ENCODE measurements around the gene SNED1. TPM values are rescaled to one million over a fixed set of nuclear protein-coding genes. Genes with fewer than 3 reads are reported as not detected.
"Not testable (repeated sequence)": the region's sequence is repeated elsewhere in the genome, so short reads cannot be mapped to it uniquely, and the experiment has no call there.

The SNED1 gene
- total RNA-seq, 2 experiments from 2014 or later: 1.4 to 1.8 TPM

- CTCF ChIA-PET: interaction anchor here (0.7 kb wide), 1 partner anchor 12 kb away, joined by 3 read pairs; no protein-coding TSS in a partner anchor
- Mint-ChIP-seq H3K36me3 (ENCODE audit: low read depth) (peaks cover 61% of the 10 kb centered on the region), H3K4me3 (no peak overlapping the region), H3K4me1 (ENCODE audit: low read depth) (peaks cover 33% of the 10 kb centered on the region), H3K27ac (peak overlapping the region; percentile 52), H3K9me3 (no peaks in the 10 kb centered on the region), H3K27me3 (no peaks in the 10 kb centered on the region)
- DNase-seq (no peak), ATAC-seq (no peak)
- POLR2A ChIA-PET: interaction anchor here (1.2 kb wide), 1 partner anchor 9 kb away, joined by 3 read pairs; no protein-coding TSS in a partner anchor
- intact Hi-C loops (cut with micrococcal nuclease): no loop called here
- TF ChIP-seq CTCF (IDR thresholded peaks at IDR 0.05): no peak
These were observed 92.8 kb downstream of the SNED1 start for GRCh38 chr2:241091201-241091600.

GRCh38 chr2:241091734-241092445, 93.5 kb downstream of the SNED1 start:
- ATAC-seq (no peak), DNase-seq (no peak)
- H3K27me3 Mint-ChIP-seq: no peaks in the 10 kb centered on the region
- intact Hi-C loops (cut with micrococcal nuclease): no loop called here
- ChIA-PET CTCF (interaction anchor here (0.7 kb wide), 1 partner anchor 13 kb away, joined by 3 read pairs; no protein-coding TSS in a partner anchor), POLR2A (interaction anchor here (1.0 to 1.8 kb wide), 4 partner anchors 8 to 59 kb away, joined by 3 to 5 read pairs (median 3); partner anchors contain the start of genes MTERF4 and PPP1R7)
- H3K9me3 Mint-ChIP-seq: no peaks in the 10 kb centered on the region
- peak overlapping the region; percentile 34 for H3K27ac Mint-ChIP-seq
- no peak overlapping the region for H3K4me3 Mint-ChIP-seq
- peaks cover 61% of the 10 kb centered on the region for H3K36me3 Mint-ChIP-seq (ENCODE audit: low read depth)
- no peak for TF ChIP-seq CTCF (IDR thresholded peaks at IDR 0.05)
- H3K4me1 Mint-ChIP-seq (ENCODE audit: low read depth): peaks cover 40% of the 10 kb centered on the region

GRCh38 chr2:241092677-241093076, 94.3 kb downstream of the SNED1 start:
- peaks cover 63% of the 10 kb centered on the region for H3K36me3 Mint-ChIP-seq (ENCODE audit: low read depth)
- POLR2A ChIA-PET: interaction anchor here (1.0 to 1.8 kb wide), 4 partner anchors 10 to 58 kb away, joined by 3 to 6 read pairs (median 4); partner anchors contain the start of genes MTERF4 and PPP1R7
- no peak for TF ChIP-seq CTCF (IDR thresholded peaks at IDR 0.05)
- no peak overlapping the region for H3K4me3 Mint-ChIP-seq
- peak overlapping the region; percentile 23 for H3K27ac Mint-ChIP-seq
- DNase-seq (no peak), ATAC-seq (no peak)
- H3K9me3 Mint-ChIP-seq: no peaks in the 10 kb centered on the region
- no peaks in the 10 kb centered on the region for H3K27me3 Mint-ChIP-seq
- intact Hi-C loops (cut with micrococcal nuclease): no loop called here
- H3K4me1 Mint-ChIP-seq (ENCODE audit: low read depth): peaks cover 48% of the 10 kb centered on the region
- CTCF ChIA-PET: interaction anchor here (0.6 kb wide), 1 partner anchor 13 kb away, joined by 3 read pairs; no protein-coding TSS in a partner anchor

- Mint-ChIP-seq H3K36me3 (ENCODE audit: low read depth) (peaks cover 61% of the 10 kb centered on the region), H3K4me1 (ENCODE audit: low read depth) (peaks cover 47% of the 10 kb centered on the region)
- H3K27me3 Mint-ChIP-seq; H3K27ac Mint-ChIP-seq; DNase-seq; H3K4me3 Mint-ChIP-seq; ATAC-seq; H3K9me3 Mint-ChIP-seq; intact Hi-C loops (cut with micrococcal nuclease): not testable (repeated sequence)
- ChIA-PET POLR2A (interaction anchor here (1.3 to 1.8 kb wide), 3 partner anchors 9 to 57 kb away, joined by 3 to 6 read pairs (median 5); partner anchors contain the start of genes MTERF4 and PPP1R7), CTCF (interaction anchor here (0.6 to 1.4 kb wide), 2 partner anchors 12 to 15 kb away, joined by 3 read pairs; no protein-coding TSS in a partner anchor)
These were observed 94.8 kb downstream of the SNED1 start for GRCh38 chr2:241093133-241093781.

- intact Hi-C loops (cut with micrococcal nuclease): no loop called here
- Mint-ChIP-seq H3K4me3 (no peak overlapping the region), H3K27ac (peak overlapping the region; percentile 5), H3K27me3 (no peaks in the 10 kb centered on the region), H3K4me1 (ENCODE audit: low read depth) (peaks cover 50% of the 10 kb centered on the region), H3K9me3 (no peaks in the 10 kb centered on the region), H3K36me3 (ENCODE audit: low read depth) (peaks cover 63% of the 10 kb centered on the region)
- POLR2A ChIA-PET: interaction anchor here (0.6 to 2.9 kb wide), 5 partner anchors 10 to 56 kb away, joined by 3 to 9 read pairs (median 6); partner anchors contain the start of genes PASK and PPP1R7
- no peak for TF ChIP-seq CTCF (IDR thresholded peaks at IDR 0.05)
- DNase-seq (no peak), ATAC-seq (no peak)
- CTCF ChIA-PET: interaction anchor here (1.4 kb wide), 1 partner anchor 16 kb away, joined by 3 read pairs; no protein-coding TSS in a partner anchor
These were observed 95.8 kb downstream of the SNED1 start for GRCh38 chr2:241094172-241094571.

Measured in activated CD8-positive, alpha-beta T cell treated with anti-CD3 and anti-CD28 coated beads for 36 hours (primary cell).